B cell (primary cell): ENCODE results near the gene SSR1. TPM values are rescaled to one million over a fixed set of nuclear protein-coding genes. Genes with fewer than 3 reads are reported as not detected.

ENCODE experiments used
- ATAC-seq: fragments of 200-7000 bp; cut with Tn5 transposase; one replicate; pipeline ENCODE4 v1.10.0; 2021; ENCODE audit warnings: low read depth, mild to moderate bottlenecking, moderate number of reproducible peaks, moderate library complexity
- CTCF ChIA-PET: fragments of 350-600 bp; sonication (Branson Sonifier 250); formaldehyde crosslinking; loops from one replicate; lab custom pipeline; 2021; ENCODE audit warnings: antibody characterized with exemption, inconsistent platforms; lab: Charles Lee
- POLR2A ChIA-PET: fragments of 350-600 bp; sonication (Branson Sonifier 250); formaldehyde crosslinking; loops from one replicate; lab custom pipeline; 2021; ENCODE audit warnings: antibody characterized with exemption; lab: Charles Lee
- DNase-seq: peaks from one replicate; pipeline ENCODE4 v3.0.0; 2013
- H2AFZ ChIP-seq: 2 replicates; pipeline ENCODE4 v1.6.1; 2012; ENCODE audit warnings: mild to moderate bottlenecking, low read depth, low read length; ENCODE audit not compliant: insufficient read depth, poor library complexity, severe bottlenecking
- H3K27ac ChIP-seq, 2 donors: 1 replicate in 1 of 2; 2 replicates in 1 of 2; pipeline ENCODE4 v1.5.1; 2012 to 2013; ENCODE audit warnings: low read length in 2 of 2, mild to moderate bottlenecking in 2 of 2, moderate library complexity in 1 of 2
- H3K27me3 ChIP-seq, 4 experiments: fragments of 200-600 bp in 1 of 4; sonication (generic) in 1 of 4; replicated peaks in 1 of 4; 1 replicate in 2 of 4; 2 replicates in 2 of 4; pipeline versions ENCODE4 v1.6.1 to v1.7.0; 2013 to 2016; ENCODE audit warnings: low read length in 3 of 4, mild to moderate bottlenecking in 2 of 4, mixed read lengths in 1 of 4, moderate library complexity in 1 of 4; ENCODE audit not compliant: insufficient read depth in 4 of 4, control insufficient read depth in 3 of 4; ENCODE audit errors: control extremely low read depth in 1 of 4
- H3K36me3 ChIP-seq, 2 experiments: replicated peaks in 1 of 2; 1 replicate in 1 of 2; 2 replicates in 1 of 2; pipeline versions ENCODE4 v1.6.1 to v1.7.1; 2013; ENCODE audit warnings: low read length in 1 of 2; ENCODE audit not compliant: insufficient read depth in 2 of 2, control insufficient read depth in 1 of 2; ENCODE audit errors: control extremely low read depth in 1 of 2, extremely low read depth in 1 of 2
- H3K4me1 ChIP-seq, 2 donors: fragments of 200-600 bp in 1 of 2; sonication (generic) in 1 of 2; 1 replicate in 1 of 2; 2 replicates in 1 of 2; pipeline versions ENCODE4 v1.5.1 to v1.6.1; 2013 to 2017; ENCODE audit warnings: low read length in 2 of 2; ENCODE audit not compliant: control insufficient read depth in 2 of 2, insufficient read depth in 2 of 2
- H3K4me2 ChIP-seq: replicated peaks from 2 replicates; pipeline ENCODE3; 2012; ENCODE audit warnings: mild to moderate bottlenecking, low read depth, low read length; ENCODE audit not compliant: poor library complexity, severe bottlenecking
- H3K4me3 ChIP-seq, 5 experiments: fragments of 200-600 bp in 1 of 5; sonication (generic) in 1 of 5; 1 replicate in 3 of 5; 2 replicates in 2 of 5; pipeline versions ENCODE4 v1.5.1 to v1.7.0; 2011 to 2016; ENCODE audit warnings: low read length in 4 of 5, mild to moderate bottlenecking in 4 of 5, low read depth in 2 of 5, control low read depth in 1 of 5, moderate library complexity in 1 of 5; ENCODE audit not compliant: insufficient read depth in 1 of 5; ENCODE audit errors: control extremely low read depth in 1 of 5, extremely low read depth in 1 of 5
- H3K79me2 ChIP-seq: fragments of 200-600 bp; sonication (generic); one replicate; pipeline ENCODE4 v1.6.0; 2016; ENCODE audit warnings: low read length; ENCODE audit not compliant: control insufficient read depth, insufficient read depth
- H3K9ac ChIP-seq: fragments of 200-600 bp; sonication (generic); 2 replicates; pipeline ENCODE4 v1.6.1; 2017; ENCODE audit warnings: mild to moderate bottlenecking, low read length, moderate library complexity
- H3K9me3 ChIP-seq, 3 donors: one replicate each; pipeline versions ENCODE4 v1.6.1 to v1.7.1; 2013; ENCODE audit warnings: low read length in 2 of 3; ENCODE audit not compliant: control insufficient read depth in 2 of 3, insufficient read depth in 1 of 3; ENCODE audit errors: control extremely low read depth in 1 of 3
- H4K20me1 ChIP-seq: 2 replicates; pipeline ENCODE4 v1.6.0; 2012; ENCODE audit warnings: mild to moderate bottlenecking, low read length; ENCODE audit not compliant: insufficient read depth, control insufficient read depth, poor library complexity, severe bottlenecking
- H3K27ac Mint-ChIP-seq: one replicate; pipeline ENCODE4 v1.8.0; 2021; ENCODE audit warnings: mixed read lengths
- H3K27me3 Mint-ChIP-seq: one replicate; pipeline ENCODE4 v1.8.0; 2021; ENCODE audit warnings: mixed read lengths
- H3K4me1 Mint-ChIP-seq: one replicate; pipeline ENCODE4 v1.8.0; 2021; ENCODE audit warnings: mixed read lengths
- H3K4me3 Mint-ChIP-seq: one replicate; pipeline ENCODE4 v1.8.0; 2021; ENCODE audit warnings: mixed read lengths
- H3K9me3 Mint-ChIP-seq: one replicate; pipeline ENCODE4 v1.8.0; 2022; ENCODE audit warnings: mixed read lengths; ENCODE audit not compliant: insufficient read depth
- CTCF ChIP-seq: fragments of 200-600 bp; IDR thresholded peaks from one replicate; pipeline ENCODE4 v1.8.0; 2022; ENCODE audit warnings: antibody characterized with exemption, mild to moderate bottlenecking
- EZH2 ChIP-seq: IDR thresholded peaks from 2 replicates; pipeline ENCODE4 v1.6.1; 2012; ENCODE audit warnings: borderline replicate concordance, low read depth, mild to moderate bottlenecking, moderate library complexity, low read length; ENCODE audit not compliant: insufficient read depth, poor library complexity, severe bottlenecking
- WGBS: methylation state at CpG from one replicate; pipeline ENCODE4 v1.1.5; 2013; ENCODE audit warnings: missing lambda C conversion rate; ENCODE audit not compliant: insufficient coverage; 5-methylcytosine and 5-hydroxymethylcytosine counted together
- intact Hi-C: fragments of 100-400 bp; cut with micrococcal nuclease; formaldehyde crosslinking; loops from one replicate; pipeline ENCODE4 v1.10.0; 2022
- polyA plus RNA-seq: library from polyadenylated mRNA; depleted of rRNA; stranded (reverse); fragments of >200 nt; gene quantifications from 2 replicates; pipeline ENCODE4 v1.2.3, GENCODE V29; 2012
- total RNA-seq, 2 donors: library from RNA; stranded (reverse); fragments of 120-200 nt in 1 of 2; gene quantifications; 1 replicate in 1 of 2; 2 replicates in 1 of 2; pipeline versions ENCODE4 v1.2.3 to v1.2.4, GENCODE V29; 2013 to 2022

SSR1 gene
- total and polyA plus RNA-seq, 2 donors (not counting 1 experiment from before 2014, with no cell fraction given): 15.9 to 81.6 TPM

GRCh38 chr6:7256785-7257184 lies 56.2 kb downstream of the SSR1 start:
- peaks cover 27% of the 10 kb centered on the region for H3K4me1 Mint-ChIP-seq
- H3K9me3 Mint-ChIP-seq: no peaks in the 10 kb centered on the region
- H4K20me1 ChIP-seq: no peaks in the 10 kb centered on the region
- H3K4me3 Mint-ChIP-seq: no peak overlapping the region
- H3K27ac ChIP-seq: no peak overlapping the region
- TF ChIP-seq CTCF (no peak), EZH2 (no peak)
- H3K9ac ChIP-seq: no peak overlapping the region
- H3K4me3 ChIP-seq: no peak overlapping the region
- WGBS: 86% methylated on average over 4 of the region's 4 CpGs
- no peak overlapping the region for H3K4me2 ChIP-seq
- H3K27me3 ChIP-seq: peaks cover 0 to 17% (median 1%) of the 10 kb centered on the region in 4 experiments
- peaks cover 12% of the 10 kb centered on the region for H3K27me3 Mint-ChIP-seq
- no peak overlapping the region for H3K27ac Mint-ChIP-seq
- intact Hi-C loops: no loop called here
- ChIA-PET POLR2A (no interaction called here), CTCF (no interaction called here)
- no peak for ATAC-seq
- no peak for DNase-seq
- H3K4me1 ChIP-seq: peaks cover 13 to 14% of the 10 kb centered on the region in 2 donors
- H3K36me3 ChIP-seq: peaks cover 0 to 8% of the 10 kb centered on the region in 2 experiments
- peaks cover 0 to 18% (median 4%) of the 10 kb centered on the region in 3 donors for H3K9me3 ChIP-seq
- no peak overlapping the region for H2AFZ ChIP-seq
- no peaks in the 10 kb centered on the region for H3K79me2 ChIP-seq

- Mint-ChIP-seq H3K27me3 (peaks cover 7% of the 10 kb centered on the region), H3K4me1 (peaks cover 22% of the 10 kb centered on the region), H3K9me3 (no peaks in the 10 kb centered on the region), H3K4me3 (no peak overlapping the region), H3K27ac (no peak overlapping the region)
- no peaks in the 10 kb centered on the region for H4K20me1 ChIP-seq
- 98% methylated on average over 3 of the region's 5 CpGs for WGBS
- TF ChIP-seq EZH2: no peak
- TF ChIP-seq CTCF: no peak
- no peak overlapping the region for H3K4me3 ChIP-seq
- DNase-seq (no peak), ATAC-seq (no peak)
- no peak overlapping the region for H3K27ac ChIP-seq
- CTCF ChIA-PET: interaction anchor here (0.6 to 2.1 kb wide), 3 partner anchors 11 to 354 kb away, joined by 3 to 7 read pairs (median 4); no protein-coding TSS in a partner anchor
- H3K79me2 ChIP-seq: no peaks in the 10 kb centered on the region
- intact Hi-C loops: no loop called here
- no peak overlapping the region for H2AFZ ChIP-seq
- H3K9ac ChIP-seq: no peak overlapping the region
- peaks cover 0 to 16% of the 10 kb centered on the region in 2 experiments for H3K36me3 ChIP-seq
- peaks cover 4 to 6% of the 10 kb centered on the region in 2 donors for H3K4me1 ChIP-seq
- H3K27me3 ChIP-seq: peaks cover 0 to 8% (median 1%) of the 10 kb centered on the region in 4 experiments
- H3K4me2 ChIP-seq: no peak overlapping the region
- POLR2A ChIA-PET: interaction anchor here (0.5 kb wide), 1 partner anchor 216 kb away, joined by 3 read pairs; no protein-coding TSS in a partner anchor
- peaks cover 0 to 14% (median 4%) of the 10 kb centered on the region in 3 donors for H3K9me3 ChIP-seq
Measured at GRCh38 chr6:7255918-7256317, 57.1 kb downstream of the SSR1 start.
